ENCODE results near the gene TRAF3IP1. TPM values are rescaled to one million over a fixed set of nuclear protein-coding genes. Genes with fewer than 3 reads are reported as not detected.

The TRAF3IP1 gene
- polyA plus RNA-seq, 1 donor from 2014 or later = 6.6 TPM

- H3K4me1 Mint-ChIP-seq = peaks cover 0 to 3% (median 0%) of the 10 kb centered on the region in 3 donors
- H3K27ac Mint-ChIP-seq = no peak overlapping the region
- no peak overlapping the region for H3K4me3 Mint-ChIP-seq
Measured at GRCh38 chr2:238336793-238337444, 16.6 kb downstream of the TRAF3IP1 start.

DNA sequence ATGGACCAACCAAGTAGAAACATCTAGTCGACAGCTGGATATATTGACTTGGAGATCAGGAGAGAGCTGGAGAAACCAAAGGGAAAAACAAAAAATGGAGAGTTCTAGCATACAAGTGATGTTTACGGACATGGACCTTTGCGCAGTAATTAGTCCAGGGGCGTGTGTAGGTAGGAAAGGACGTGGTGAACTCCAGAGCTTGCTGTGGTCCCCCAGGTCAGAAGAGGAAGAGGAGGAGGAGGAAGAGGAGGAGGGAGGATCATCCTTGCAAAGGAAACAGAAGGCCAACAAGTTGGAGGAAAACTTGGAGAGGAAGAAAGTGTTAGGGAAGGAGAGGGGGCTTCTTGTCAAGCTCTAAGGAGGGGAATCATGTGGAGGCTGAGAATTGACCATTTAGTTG lies 17.5 kb downstream of the TRAF3IP1 start:
- H3K36me3 Mint-ChIP-seq = peaks cover 7% of the 10 kb centered on the region
- peaks cover 0 to 3% (median 0%) of the 10 kb centered on the region in 3 donors for H3K4me1 Mint-ChIP-seq
- H3K4me3 Mint-ChIP-seq = no peak overlapping the region
- no peaks in the 10 kb centered on the region for H3K27me3 Mint-ChIP-seq
- no peaks in the 10 kb centered on the region for H3K9me3 Mint-ChIP-seq
- no peak overlapping the region for H3K27ac Mint-ChIP-seq

More at GRCh38 chr2:238336793-238337444, 16.6 kb downstream of the TRAF3IP1 start:
- Mint-ChIP-seq H3K36me3 (peaks cover 7% of the 10 kb centered on the region), H3K27me3 (no peaks in the 10 kb centered on the region), H3K9me3 (no peaks in the 10 kb centered on the region)

GRCh38 chr2:238338710-238339394 lies 18.5 kb downstream of the TRAF3IP1 start:
- H3K27me3 Mint-ChIP-seq = no peaks in the 10 kb centered on the region
- H3K27ac Mint-ChIP-seq = no peak overlapping the region
- H3K36me3 Mint-ChIP-seq = peaks cover 5% of the 10 kb centered on the region
- H3K9me3 Mint-ChIP-seq = no peaks in the 10 kb centered on the region
- H3K4me1 Mint-ChIP-seq = peaks cover 0 to 3% (median 0%) of the 10 kb centered on the region in 3 donors
- H3K4me3 Mint-ChIP-seq = no peak overlapping the region

GRCh38 chr2:238339395-238339780 lies 19.1 kb downstream of the TRAF3IP1 start:
- H3K4me1 Mint-ChIP-seq = peaks cover 0 to 3% (median 0%) of the 10 kb centered on the region in 3 donors
- no peak overlapping the region for H3K4me3 Mint-ChIP-seq
- H3K9me3 Mint-ChIP-seq = no peaks in the 10 kb centered on the region
- H3K27me3 Mint-ChIP-seq = no peaks in the 10 kb centered on the region
- H3K36me3 Mint-ChIP-seq = peaks cover 4% of the 10 kb centered on the region
- peak overlapping the region in 1 of 3 donors; percentile 62 for H3K27ac Mint-ChIP-seq

GRCh38 chr2:238339814-238340213 lies 19.5 kb downstream of the TRAF3IP1 start:
- no peaks in the 10 kb centered on the region for H3K27me3 Mint-ChIP-seq
- H3K27ac Mint-ChIP-seq = peak overlapping the region in 1 of 3 donors; percentile 62
- H3K4me1 Mint-ChIP-seq = peaks cover 0 to 3% (median 0%) of the 10 kb centered on the region in 3 donors
- peaks cover 4% of the 10 kb centered on the region for H3K36me3 Mint-ChIP-seq
- H3K9me3 Mint-ChIP-seq = no peaks in the 10 kb centered on the region
- no peak overlapping the region for H3K4me3 Mint-ChIP-seq

- Mint-ChIP-seq H3K27me3 (no peaks in the 10 kb centered on the region), H3K27ac (no peak overlapping the region), H3K9me3 (no peaks in the 10 kb centered on the region), H3K4me3 (no peak overlapping the region), H3K36me3 (peaks cover 4% of the 10 kb centered on the region), H3K4me1 (peaks cover 0 to 3% (median 2%) of the 10 kb centered on the region in 3 donors)
Measured at GRCh38 chr2:238341536-238341935, 21.2 kb downstream of the TRAF3IP1 start.

- Mint-ChIP-seq H3K36me3 (peaks cover 6% of the 10 kb centered on the region), H3K4me1 (peaks cover 0 to 4% (median 0%) of the 10 kb centered on the region in 3 donors), H3K9me3 (no peaks in the 10 kb centered on the region), H3K27me3 (no peaks in the 10 kb centered on the region), H3K4me3 (no peak overlapping the region), H3K27ac (no peak overlapping the region)
Measured at GRCh38 chr2:238344035-238344434, 23.7 kb downstream of the TRAF3IP1 start.

DNA sequence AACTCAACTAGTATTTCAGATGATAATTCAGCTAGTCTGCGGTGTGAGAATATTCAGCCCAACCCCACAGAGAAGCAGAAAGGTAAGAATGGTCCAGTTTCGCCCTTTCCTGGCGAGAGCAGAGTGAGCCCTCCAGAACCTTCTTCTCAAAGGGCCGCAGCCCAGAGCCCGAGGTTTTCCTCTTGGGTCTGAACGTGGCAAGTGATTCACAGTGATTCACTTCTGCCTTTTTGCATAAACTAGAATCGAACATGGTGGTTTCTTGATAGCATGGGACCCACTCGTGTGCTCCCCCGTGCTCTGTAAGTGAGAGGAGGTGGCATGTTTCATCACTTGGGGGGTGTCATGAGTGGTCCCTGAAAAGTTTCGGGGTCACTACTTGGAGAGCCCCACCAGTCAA lies 24.2 kb downstream of the TRAF3IP1 start:
- peaks cover 10% of the 10 kb centered on the region for H3K36me3 Mint-ChIP-seq
- no peaks in the 10 kb centered on the region for H3K9me3 Mint-ChIP-seq
- H3K27me3 Mint-ChIP-seq = no peaks in the 10 kb centered on the region
- no peak overlapping the region for H3K27ac Mint-ChIP-seq
- H3K4me1 Mint-ChIP-seq = peaks cover 0 to 4% (median 0%) of the 10 kb centered on the region in 3 donors
- H3K4me3 Mint-ChIP-seq = no peak overlapping the region

GRCh38 chr2:238345297-238345968 lies 25.1 kb downstream of the TRAF3IP1 start:
- Mint-ChIP-seq H3K27ac (peak overlapping the region in 1 of 3 donors; percentile 76), H3K9me3 (no peaks in the 10 kb centered on the region)

GRCh38 chr2:238346544-238346943 lies 26.2 kb downstream of the TRAF3IP1 start:
- H3K36me3 Mint-ChIP-seq = peaks cover 9% of the 10 kb centered on the region
- no peaks in the 10 kb centered on the region for H3K9me3 Mint-ChIP-seq
- no peak overlapping the region for H3K4me3 Mint-ChIP-seq
- H3K4me1 Mint-ChIP-seq = peaks cover 0 to 4% (median 0%) of the 10 kb centered on the region in 3 donors
- H3K27ac Mint-ChIP-seq = peak overlapping the region in 1 of 3 donors; percentile 27
- H3K27me3 Mint-ChIP-seq = no peaks in the 10 kb centered on the region

More at GRCh38 chr2:238345297-238345968, 25.1 kb downstream of the TRAF3IP1 start:
- no peaks in the 10 kb centered on the region for H3K27me3 Mint-ChIP-seq
- H3K4me1 Mint-ChIP-seq = peaks cover 0 to 4% (median 0%) of the 10 kb centered on the region in 3 donors
- peaks cover 11% of the 10 kb centered on the region for H3K36me3 Mint-ChIP-seq
- no peak overlapping the region for H3K4me3 Mint-ChIP-seq

DNA sequence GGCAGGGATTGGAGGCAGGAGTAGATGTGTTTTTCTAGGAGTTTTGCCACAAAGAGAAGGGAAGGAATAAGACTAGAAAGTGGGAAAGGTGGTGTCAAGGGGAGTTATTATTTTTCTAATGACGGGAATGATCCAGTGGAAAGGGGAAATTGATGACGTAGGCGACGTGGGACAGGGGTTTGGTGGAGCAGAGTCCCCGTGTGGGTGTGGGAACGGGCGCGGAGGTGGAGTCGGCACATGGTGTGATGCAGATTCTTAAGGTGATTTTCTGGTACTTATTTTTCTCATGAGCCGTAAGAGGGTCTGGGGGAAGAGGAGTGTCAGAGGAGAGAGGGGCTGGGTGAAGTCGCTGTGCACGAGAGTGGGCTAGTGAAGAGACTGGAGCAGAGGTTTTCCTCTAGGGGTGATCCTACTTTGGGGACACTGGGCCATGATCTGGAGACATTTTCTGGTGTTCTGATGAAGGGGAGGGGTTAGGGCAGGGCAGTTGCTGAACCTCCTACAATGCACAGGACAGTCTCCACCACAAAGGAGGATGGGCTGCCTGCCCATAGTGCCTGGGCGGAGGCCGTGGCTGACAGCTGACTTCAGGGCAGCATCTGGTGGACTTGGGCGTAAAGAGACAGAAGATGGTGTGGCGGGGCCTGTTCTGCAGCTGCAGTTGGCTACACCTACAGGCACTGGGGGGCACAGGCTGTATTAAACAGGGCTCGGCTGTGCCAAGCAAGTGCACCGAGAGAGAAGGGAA lies 30.0 kb downstream of the TRAF3IP1 start:
- Mint-ChIP-seq H3K9me3 (no peaks in the 10 kb centered on the region), H3K4me3 (no peak overlapping the region), H3K27me3 (no peaks in the 10 kb centered on the region), H3K36me3 (peaks cover 9% of the 10 kb centered on the region), H3K4me1 (peaks cover 0 to 4% (median 0%) of the 10 kb centered on the region in 3 donors), H3K27ac (no peak overlapping the region)

DNA sequence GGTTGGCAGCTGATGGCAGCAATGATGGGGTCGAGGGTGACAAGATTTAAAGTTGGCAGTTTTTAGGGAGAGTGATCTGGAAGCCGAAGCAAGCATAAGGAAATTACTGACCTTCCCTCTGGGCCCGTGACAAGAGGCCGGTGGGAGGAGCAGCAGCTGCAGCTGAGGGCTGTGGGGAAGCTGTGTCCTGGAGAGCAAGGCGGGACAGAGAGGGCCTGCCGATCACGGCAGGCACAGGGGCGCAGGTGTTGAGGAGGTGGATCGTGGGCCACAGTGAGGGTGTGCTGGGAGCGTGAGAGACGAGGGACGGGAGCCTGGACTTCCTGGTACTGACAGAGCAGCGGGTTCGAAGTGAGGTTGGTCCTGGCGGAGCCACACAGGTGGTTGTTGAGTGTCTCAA lies 31.0 kb downstream of the TRAF3IP1 start:
- Mint-ChIP-seq H3K4me1 (peaks cover 0 to 4% (median 0%) of the 10 kb centered on the region in 3 donors), H3K36me3 (peaks cover 9% of the 10 kb centered on the region), H3K27me3 (no peaks in the 10 kb centered on the region), H3K27ac (no peak overlapping the region), H3K4me3 (no peak overlapping the region), H3K9me3 (no peaks in the 10 kb centered on the region)

DNA sequence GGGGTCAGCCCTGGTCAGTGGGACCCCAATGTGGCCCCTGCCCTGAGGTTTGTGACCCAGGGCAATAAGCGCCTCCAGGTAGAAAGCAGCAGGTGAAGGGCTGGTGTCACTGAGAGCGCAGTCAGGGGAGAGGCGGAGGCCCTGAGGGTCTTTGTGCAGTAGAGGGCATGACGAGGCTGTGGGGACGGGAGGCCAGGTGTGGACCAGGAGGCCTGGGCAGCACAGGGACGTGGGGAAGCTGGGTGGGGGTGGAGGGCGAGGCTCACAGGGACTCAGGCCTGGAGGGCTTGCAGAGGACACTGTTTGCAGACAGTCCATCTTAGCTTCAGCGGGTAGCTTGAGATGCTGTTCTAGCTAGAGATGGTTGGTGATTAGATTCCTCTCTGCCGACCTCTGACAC lies 32.0 kb downstream of the TRAF3IP1 start:
- Mint-ChIP-seq H3K36me3 (peaks cover 5% of the 10 kb centered on the region), H3K4me3 (no peak overlapping the region), H3K27ac (no peak overlapping the region), H3K4me1 (peaks cover 0 to 1% (median 0%) of the 10 kb centered on the region in 3 donors), H3K27me3 (no peaks in the 10 kb centered on the region), H3K9me3 (no peaks in the 10 kb centered on the region)

GRCh38 chr2:238358769-238359168 lies 38.5 kb downstream of the TRAF3IP1 start:
- Mint-ChIP-seq H3K9me3 (no peaks in the 10 kb centered on the region), H3K27ac (no peak overlapping the region), H3K27me3 (no peaks in the 10 kb centered on the region), H3K4me1 (peaks cover 4 to 7% (median 4%) of the 10 kb centered on the region in 3 donors), H3K36me3 (peaks cover 11% of the 10 kb centered on the region), H3K4me3 (no peak overlapping the region)
